Vagina (tissue), 2 donors: Measurements from ENCODE around the gene SC5D.

Experiments
- POLR2A ChIP-seq, 2 donors: fragments of 450-650 bp; IDR thresholded peaks; one replicate each; pipeline ENCODE4 v1.6.1; 2017; ENCODE audit warnings: antibody characterized with exemption in 2 of 2, mild to moderate bottlenecking in 2 of 2, moderate library complexity in 2 of 2
- POLR2AphosphoS5 ChIP-seq, 2 donors: sonication (generic); formaldehyde crosslinking; IDR thresholded peaks; one replicate each; pipeline ENCODE4 v1.9.0; 2017; ENCODE audit warnings: antibody characterized with exemption in 2 of 2, mild to moderate bottlenecking in 2 of 2, low read depth in 1 of 2; ENCODE audit not compliant: insufficient read depth in 1 of 2
- TF ChIP-seq, protein P1 (sequence below), 3 experiments: fragments of 450-650 bp in 2 of 3; fragments of 200-600 bp in 1 of 3; sonication (generic) in 1 of 3; IDR thresholded peaks; one replicate each; pipeline ENCODE4 v1.5.1; 2017 to 2019; ENCODE audit warnings: antibody characterized with exemption in 3 of 3, mild to moderate bottlenecking in 2 of 3, moderate library complexity in 2 of 3

GRCh38 chr11:121347813-121348212, 55.2 kb downstream of the SC5D start:
- TF ChIP-seq POLR2A (IDR thresholded peaks at IDR 0.05), result no peak
- TF ChIP-seq, protein P1, sequence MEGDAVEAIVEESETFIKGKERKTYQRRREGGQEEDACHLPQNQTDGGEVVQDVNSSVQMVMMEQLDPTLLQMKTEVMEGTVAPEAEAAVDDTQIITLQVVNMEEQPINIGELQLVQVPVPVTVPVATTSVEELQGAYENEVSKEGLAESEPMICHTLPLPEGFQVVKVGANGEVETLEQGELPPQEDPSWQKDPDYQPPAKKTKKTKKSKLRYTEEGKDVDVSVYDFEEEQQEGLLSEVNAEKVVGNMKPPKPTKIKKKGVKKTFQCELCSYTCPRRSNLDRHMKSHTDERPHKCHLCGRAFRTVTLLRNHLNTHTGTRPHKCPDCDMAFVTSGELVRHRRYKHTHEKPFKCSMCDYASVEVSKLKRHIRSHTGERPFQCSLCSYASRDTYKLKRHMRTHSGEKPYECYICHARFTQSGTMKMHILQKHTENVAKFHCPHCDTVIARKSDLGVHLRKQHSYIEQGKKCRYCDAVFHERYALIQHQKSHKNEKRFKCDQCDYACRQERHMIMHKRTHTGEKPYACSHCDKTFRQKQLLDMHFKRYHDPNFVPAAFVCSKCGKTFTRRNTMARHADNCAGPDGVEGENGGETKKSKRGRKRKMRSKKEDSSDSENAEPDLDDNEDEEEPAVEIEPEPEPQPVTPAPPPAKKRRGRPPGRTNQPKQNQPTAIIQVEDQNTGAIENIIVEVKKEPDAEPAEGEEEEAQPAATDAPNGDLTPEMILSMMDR (IDR thresholded peaks at IDR 0.05), result no peak
- no peak for TF ChIP-seq POLR2AphosphoS5 (IDR thresholded peaks at IDR 0.05; ENCODE audit: insufficient read depth in 1 of 2, low read depth in 1 of 2)
